B cell (primary cell): ENCODE data around the gene CREB5. TPM values are rescaled to one million over a fixed set of nuclear protein-coding genes. Genes with fewer than 3 reads are reported as not detected.

ENCODE experiments used
- ATAC-seq: fragments of 200-7000 bp; cut with Tn5 transposase; one replicate; pipeline ENCODE4 v1.10.0; 2021; ENCODE audit warnings: low read depth, mild to moderate bottlenecking, moderate number of reproducible peaks, moderate library complexity
- CTCF ChIA-PET: fragments of 350-600 bp; sonication (Branson Sonifier 250); formaldehyde crosslinking; loops from one replicate; lab custom pipeline; 2021; ENCODE audit warnings: antibody characterized with exemption, inconsistent platforms; lab: Charles Lee
- POLR2A ChIA-PET: fragments of 350-600 bp; sonication (Branson Sonifier 250); formaldehyde crosslinking; loops from one replicate; lab custom pipeline; 2021; ENCODE audit warnings: antibody characterized with exemption; lab: Charles Lee
- DNase-seq: peaks from one replicate; pipeline ENCODE4 v3.0.0; 2013
- H2AFZ ChIP-seq: 2 replicates; pipeline ENCODE4 v1.6.1; 2012; ENCODE audit warnings: mild to moderate bottlenecking, low read depth, low read length; ENCODE audit not compliant: insufficient read depth, poor library complexity, severe bottlenecking
- H3K27ac ChIP-seq, 2 donors: 1 replicate in 1 of 2; 2 replicates in 1 of 2; pipeline ENCODE4 v1.5.1; 2012 to 2013; ENCODE audit warnings: low read length in 2 of 2, mild to moderate bottlenecking in 2 of 2, moderate library complexity in 1 of 2
- H3K27me3 ChIP-seq, 4 experiments: fragments of 200-600 bp in 1 of 4; sonication (generic) in 1 of 4; replicated peaks in 1 of 4; 1 replicate in 2 of 4; 2 replicates in 2 of 4; pipeline versions ENCODE4 v1.6.1 to v1.7.0; 2013 to 2016; ENCODE audit warnings: low read length in 3 of 4, mild to moderate bottlenecking in 2 of 4, mixed read lengths in 1 of 4, moderate library complexity in 1 of 4; ENCODE audit not compliant: insufficient read depth in 4 of 4, control insufficient read depth in 3 of 4; ENCODE audit errors: control extremely low read depth in 1 of 4
- H3K36me3 ChIP-seq, 2 experiments: replicated peaks in 1 of 2; 1 replicate in 1 of 2; 2 replicates in 1 of 2; pipeline versions ENCODE4 v1.6.1 to v1.7.1; 2013; ENCODE audit warnings: low read length in 1 of 2; ENCODE audit not compliant: insufficient read depth in 2 of 2, control insufficient read depth in 1 of 2; ENCODE audit errors: control extremely low read depth in 1 of 2, extremely low read depth in 1 of 2
- H3K4me1 ChIP-seq, 2 donors: fragments of 200-600 bp in 1 of 2; sonication (generic) in 1 of 2; 1 replicate in 1 of 2; 2 replicates in 1 of 2; pipeline versions ENCODE4 v1.5.1 to v1.6.1; 2013 to 2017; ENCODE audit warnings: low read length in 2 of 2; ENCODE audit not compliant: control insufficient read depth in 2 of 2, insufficient read depth in 2 of 2
- H3K4me2 ChIP-seq: replicated peaks from 2 replicates; pipeline ENCODE3; 2012; ENCODE audit warnings: mild to moderate bottlenecking, low read depth, low read length; ENCODE audit not compliant: poor library complexity, severe bottlenecking
- H3K4me3 ChIP-seq, 5 experiments: fragments of 200-600 bp in 1 of 5; sonication (generic) in 1 of 5; 1 replicate in 3 of 5; 2 replicates in 2 of 5; pipeline versions ENCODE4 v1.5.1 to v1.7.0; 2011 to 2016; ENCODE audit warnings: low read length in 4 of 5, mild to moderate bottlenecking in 4 of 5, low read depth in 2 of 5, control low read depth in 1 of 5, moderate library complexity in 1 of 5; ENCODE audit not compliant: insufficient read depth in 1 of 5; ENCODE audit errors: control extremely low read depth in 1 of 5, extremely low read depth in 1 of 5
- H3K79me2 ChIP-seq: fragments of 200-600 bp; sonication (generic); one replicate; pipeline ENCODE4 v1.6.0; 2016; ENCODE audit warnings: low read length; ENCODE audit not compliant: control insufficient read depth, insufficient read depth
- H3K9ac ChIP-seq: fragments of 200-600 bp; sonication (generic); 2 replicates; pipeline ENCODE4 v1.6.1; 2017; ENCODE audit warnings: mild to moderate bottlenecking, low read length, moderate library complexity
- H3K9me3 ChIP-seq, 3 donors: one replicate each; pipeline versions ENCODE4 v1.6.1 to v1.7.1; 2013; ENCODE audit warnings: low read length in 2 of 3; ENCODE audit not compliant: control insufficient read depth in 2 of 3, insufficient read depth in 1 of 3; ENCODE audit errors: control extremely low read depth in 1 of 3
- H4K20me1 ChIP-seq: 2 replicates; pipeline ENCODE4 v1.6.0; 2012; ENCODE audit warnings: mild to moderate bottlenecking, low read length; ENCODE audit not compliant: insufficient read depth, control insufficient read depth, poor library complexity, severe bottlenecking
- H3K27ac Mint-ChIP-seq: one replicate; pipeline ENCODE4 v1.8.0; 2021; ENCODE audit warnings: mixed read lengths
- H3K27me3 Mint-ChIP-seq: one replicate; pipeline ENCODE4 v1.8.0; 2021; ENCODE audit warnings: mixed read lengths
- H3K4me1 Mint-ChIP-seq: one replicate; pipeline ENCODE4 v1.8.0; 2021; ENCODE audit warnings: mixed read lengths
- H3K4me3 Mint-ChIP-seq: one replicate; pipeline ENCODE4 v1.8.0; 2021; ENCODE audit warnings: mixed read lengths
- H3K9me3 Mint-ChIP-seq: one replicate; pipeline ENCODE4 v1.8.0; 2022; ENCODE audit warnings: mixed read lengths; ENCODE audit not compliant: insufficient read depth
- EZH2 ChIP-seq: IDR thresholded peaks from 2 replicates; pipeline ENCODE4 v1.6.1; 2012; ENCODE audit warnings: borderline replicate concordance, low read depth, mild to moderate bottlenecking, moderate library complexity, low read length; ENCODE audit not compliant: insufficient read depth, poor library complexity, severe bottlenecking
- WGBS: methylation state at CpG from one replicate; pipeline ENCODE4 v1.1.5; 2013; ENCODE audit warnings: missing lambda C conversion rate; ENCODE audit not compliant: insufficient coverage; 5-methylcytosine and 5-hydroxymethylcytosine counted together
- intact Hi-C: fragments of 100-400 bp; cut with micrococcal nuclease; formaldehyde crosslinking; loops from one replicate; pipeline ENCODE4 v1.10.0; 2022
- polyA plus RNA-seq: library from polyadenylated mRNA; depleted of rRNA; stranded (reverse); fragments of >200 nt; gene quantifications from 2 replicates; pipeline ENCODE4 v1.2.3, GENCODE V29; 2012
- total RNA-seq, 2 donors: library from RNA; stranded (reverse); fragments of 120-200 nt in 1 of 2; gene quantifications; 1 replicate in 1 of 2; 2 replicates in 1 of 2; pipeline versions ENCODE4 v1.2.3 to v1.2.4, GENCODE V29; 2013 to 2022
- TF ChIP-seq, protein P1 (sequence below): fragments of 200-600 bp; IDR thresholded peaks from one replicate; pipeline ENCODE4 v1.8.0; 2022; ENCODE audit warnings: antibody characterized with exemption, mild to moderate bottlenecking

CREB5 gene
- total and polyA plus RNA-seq, 2 donors (not counting 1 experiment from before 2014, with no cell fraction given) = 0.05 to 0.95 TPM

DNA sequence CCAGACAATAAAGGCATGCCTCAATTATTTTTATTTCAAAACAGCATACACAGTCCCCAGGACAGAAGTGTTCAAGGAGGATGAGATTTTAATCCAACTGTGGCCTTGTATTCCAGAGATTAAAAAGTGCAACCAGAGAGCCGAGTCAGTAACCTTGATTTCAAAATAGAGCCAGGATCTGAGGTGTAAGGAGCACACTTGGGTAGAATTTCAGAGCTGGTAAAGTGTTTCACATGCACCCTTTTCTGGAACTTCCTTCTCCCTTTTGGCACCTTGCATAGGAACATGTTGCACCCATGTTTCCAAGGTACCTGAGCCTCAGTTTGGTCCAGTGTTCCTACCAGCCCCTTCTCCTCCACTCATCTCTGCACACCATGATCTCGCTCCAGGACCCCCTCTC, 320.7 kb downstream of the CREB5 start:
- Mint-ChIP-seq H3K27ac (no peak overlapping the region), H3K9me3 (no peaks in the 10 kb centered on the region), H3K4me1 (no peaks in the 10 kb centered on the region), H3K27me3 (no peaks in the 10 kb centered on the region), H3K4me3 (no peak overlapping the region)
- DNase-seq (no peak), ATAC-seq (no peak)
- TF ChIP-seq, protein P1, sequence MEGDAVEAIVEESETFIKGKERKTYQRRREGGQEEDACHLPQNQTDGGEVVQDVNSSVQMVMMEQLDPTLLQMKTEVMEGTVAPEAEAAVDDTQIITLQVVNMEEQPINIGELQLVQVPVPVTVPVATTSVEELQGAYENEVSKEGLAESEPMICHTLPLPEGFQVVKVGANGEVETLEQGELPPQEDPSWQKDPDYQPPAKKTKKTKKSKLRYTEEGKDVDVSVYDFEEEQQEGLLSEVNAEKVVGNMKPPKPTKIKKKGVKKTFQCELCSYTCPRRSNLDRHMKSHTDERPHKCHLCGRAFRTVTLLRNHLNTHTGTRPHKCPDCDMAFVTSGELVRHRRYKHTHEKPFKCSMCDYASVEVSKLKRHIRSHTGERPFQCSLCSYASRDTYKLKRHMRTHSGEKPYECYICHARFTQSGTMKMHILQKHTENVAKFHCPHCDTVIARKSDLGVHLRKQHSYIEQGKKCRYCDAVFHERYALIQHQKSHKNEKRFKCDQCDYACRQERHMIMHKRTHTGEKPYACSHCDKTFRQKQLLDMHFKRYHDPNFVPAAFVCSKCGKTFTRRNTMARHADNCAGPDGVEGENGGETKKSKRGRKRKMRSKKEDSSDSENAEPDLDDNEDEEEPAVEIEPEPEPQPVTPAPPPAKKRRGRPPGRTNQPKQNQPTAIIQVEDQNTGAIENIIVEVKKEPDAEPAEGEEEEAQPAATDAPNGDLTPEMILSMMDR = no peak
- TF ChIP-seq EZH2 = no peak
- intact Hi-C loops = no loop called here
- CTCF ChIA-PET = no interaction called here
- H3K4me2 ChIP-seq = no peak overlapping the region
- H3K27me3 ChIP-seq = no peaks in the 10 kb centered on the region
- no peaks in the 10 kb centered on the region for H3K79me2 ChIP-seq
- no peak overlapping the region for H3K27ac ChIP-seq
- no peaks in the 10 kb centered on the region for H3K4me1 ChIP-seq
- 92% methylated on average over 1 of the region's 2 CpGs for WGBS
- no peaks in the 10 kb centered on the region for H3K9me3 ChIP-seq
- H2AFZ ChIP-seq = no peak overlapping the region
- POLR2A ChIA-PET = interaction anchor here (0.7 kb wide), 1 partner anchor 1444 kb away, joined by 3 read pairs; no protein-coding TSS in a partner anchor
- H3K36me3 ChIP-seq = no peaks in the 10 kb centered on the region
- H4K20me1 ChIP-seq = no peaks in the 10 kb centered on the region
- no peak overlapping the region for H3K4me3 ChIP-seq
- H3K9ac ChIP-seq = no peak overlapping the region

DNA sequence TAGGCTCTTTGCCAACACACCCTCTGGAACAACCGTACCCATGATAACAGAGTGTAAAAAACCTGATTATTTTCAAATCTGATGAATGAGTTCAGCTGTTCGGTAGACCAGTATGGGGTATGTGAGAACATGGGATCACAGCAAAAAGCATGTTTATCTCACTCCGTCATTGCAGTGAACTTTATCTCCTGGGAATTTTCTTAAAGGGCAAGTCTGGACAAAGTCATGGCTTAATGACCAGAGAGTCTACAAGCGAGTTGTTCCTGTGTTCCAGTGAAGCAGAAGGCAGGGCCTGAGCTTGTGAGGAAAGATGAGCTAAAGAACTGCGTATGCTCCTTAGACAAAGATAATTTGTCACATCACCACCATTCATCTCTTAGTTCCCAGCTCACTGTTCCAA, 326.1 kb downstream of the CREB5 start:
- Histone ChIP-seq H4K20me1 (no peaks in the 10 kb centered on the region), H3K4me3 (no peak overlapping the region), H3K27ac (no peak overlapping the region), H3K4me2 (no peak overlapping the region), H3K36me3 (no peaks in the 10 kb centered on the region), H3K4me1 (no peaks in the 10 kb centered on the region), H2AFZ (no peak overlapping the region), H3K27me3 (no peaks in the 10 kb centered on the region), H3K79me2 (no peaks in the 10 kb centered on the region), H3K9me3 (no peaks in the 10 kb centered on the region), H3K9ac (no peak overlapping the region)
- Mint-ChIP-seq H3K27ac (no peak overlapping the region), H3K27me3 (no peaks in the 10 kb centered on the region), H3K4me3 (no peak overlapping the region), H3K9me3 (no peaks in the 10 kb centered on the region), H3K4me1 (no peaks in the 10 kb centered on the region)
- ChIA-PET CTCF (interaction anchor here (1.7 to 2.0 kb wide), 2 partner anchors 8 to 349 kb away, joined by 4 to 5 read pairs; no protein-coding TSS in a partner anchor), POLR2A (no interaction called here)
- no peak for TF ChIP-seq EZH2
- TF ChIP-seq, protein P1 = no peak
- ATAC-seq (no peak), DNase-seq (no peak)
- intact Hi-C loops = no loop called here
- 98% methylated on average over 4 of the region's 5 CpGs for WGBS
